Mesenchymal stem cell (in vitro differentiated cells and primary cell): Measurements from ENCODE around the gene KPNA6. TPM values are rescaled to one million over a fixed set of nuclear protein-coding genes. Genes with fewer than 3 reads are reported as not detected.

Experiments used
- DNase-seq: peaks from one replicate; pipeline ENCODE4 v3.0.0-alpha.2; 2013
- H2AFZ ChIP-seq: one replicate; pipeline ENCODE4 v1.6.1; 2013; ENCODE audit warnings: low read depth, mild to moderate bottlenecking, control low read depth, inconsistent platforms, low read length, moderate library complexity
- H2AK5ac ChIP-seq: 2 replicates; pipeline ENCODE4 v1.6.1; 2013; ENCODE audit warnings: low read length, moderate library complexity, mild to moderate bottlenecking, inconsistent platforms; ENCODE audit not compliant: severe bottlenecking
- H2BK120ac ChIP-seq: one replicate; pipeline ENCODE4 v1.6.1; 2013; ENCODE audit warnings: low read depth, mild to moderate bottlenecking, inconsistent platforms, low read length, moderate library complexity
- H2BK12ac ChIP-seq, 2 experiments: one replicate each; pipeline ENCODE4 v1.6.1; 2013; ENCODE audit warnings: inconsistent platforms in 2 of 2, low read length in 2 of 2, mild to moderate bottlenecking in 2 of 2, moderate library complexity in 2 of 2, control low read depth in 1 of 2
- H2BK15ac ChIP-seq: one replicate; pipeline ENCODE4 v1.6.1; 2013; ENCODE audit warnings: mild to moderate bottlenecking, low read depth, inconsistent platforms; ENCODE audit not compliant: poor library complexity, severe bottlenecking
- H2BK5ac ChIP-seq: 2 replicates; pipeline ENCODE4 v1.6.1; 2013; ENCODE audit warnings: low read depth, mild to moderate bottlenecking, low read length, control low read depth, inconsistent platforms; ENCODE audit not compliant: poor library complexity, severe bottlenecking
- H3K14ac ChIP-seq, 2 experiments: one replicate each; pipeline ENCODE4 v1.6.1; 2013; ENCODE audit warnings: inconsistent platforms in 2 of 2, low read length in 2 of 2, control low read depth in 1 of 2, mild to moderate bottlenecking in 1 of 2, moderate library complexity in 1 of 2
- H3K18ac ChIP-seq, 2 experiments: one replicate each; pipeline ENCODE4 v1.6.1; 2013; ENCODE audit warnings: inconsistent platforms in 2 of 2, low read length in 2 of 2, control low read depth in 1 of 2, low read depth in 1 of 2, mild to moderate bottlenecking in 1 of 2
- H3K23ac ChIP-seq, 2 experiments: one replicate each; pipeline ENCODE4 v1.6.1; 2013; ENCODE audit warnings: inconsistent platforms in 2 of 2, low read length in 2 of 2, mild to moderate bottlenecking in 2 of 2, moderate library complexity in 2 of 2, control low read depth in 1 of 2
- H3K27ac ChIP-seq: 2 replicates; pipeline ENCODE4 v1.5.1; 2013; ENCODE audit warnings: mild to moderate bottlenecking, moderate library complexity, low read length, control low read depth, inconsistent platforms; ENCODE audit not compliant: poor library complexity, severe bottlenecking
- H3K27me3 ChIP-seq, 2 experiments: 2 replicates each; pipeline versions ENCODE4 v1.6.1 to v1.7.0; 2013; ENCODE audit warnings: low read length in 2 of 2, mild to moderate bottlenecking in 2 of 2, moderate library complexity in 2 of 2, control low read depth in 1 of 2, inconsistent platforms in 1 of 2; ENCODE audit not compliant: control insufficient read depth in 1 of 2, insufficient read depth in 1 of 2
- H3K36me3 ChIP-seq, 2 experiments: 2 replicates each; pipeline versions ENCODE4 v1.6.1 to v1.7.0; 2013; ENCODE audit warnings: low read length in 2 of 2, control low read depth in 1 of 2, inconsistent platforms in 1 of 2, low read depth in 1 of 2, mild to moderate bottlenecking in 1 of 2; ENCODE audit not compliant: insufficient read depth in 2 of 2, control insufficient read depth in 1 of 2
- H3K4ac ChIP-seq, 2 experiments: one replicate each; pipeline ENCODE4 v1.6.1; 2013; ENCODE audit warnings: inconsistent platforms in 2 of 2, low read length in 2 of 2, mild to moderate bottlenecking in 2 of 2, moderate library complexity in 2 of 2, control low read depth in 1 of 2, low read depth in 1 of 2
- H3K4me1 ChIP-seq: 2 replicates; pipeline ENCODE4 v1.6.1; 2013; ENCODE audit warnings: low read depth, low read length, control low read depth; ENCODE audit not compliant: control insufficient read depth, insufficient read depth
- H3K4me2 ChIP-seq: 2 replicates; pipeline ENCODE4 v1.6.1; 2013; ENCODE audit warnings: low read length, mild to moderate bottlenecking, inconsistent platforms; ENCODE audit not compliant: poor library complexity, severe bottlenecking
- H3K4me3 ChIP-seq, 2 experiments: 2 replicates each; pipeline versions ENCODE4 v1.5.1 to v1.7.0; 2013; ENCODE audit warnings: low read length in 2 of 2, mild to moderate bottlenecking in 2 of 2, control low read depth in 1 of 2, low read depth in 1 of 2; ENCODE audit not compliant: insufficient read depth in 1 of 2
- H3K79me1 ChIP-seq: replicated peaks from 2 replicates; pipeline ENCODE4 v1.6.1; 2013; ENCODE audit warnings: mild to moderate bottlenecking, control low read depth, low read length, inconsistent platforms; ENCODE audit not compliant: poor library complexity, severe bottlenecking
- H3K9ac ChIP-seq: 2 replicates; pipeline ENCODE4 v1.7.0; 2013; ENCODE audit warnings: mild to moderate bottlenecking, low read length, moderate library complexity
- H3K9me3 ChIP-seq: 2 replicates; pipeline ENCODE4 v1.7.0; 2013; ENCODE audit warnings: mild to moderate bottlenecking, low read length; ENCODE audit not compliant: control insufficient read depth
- H4K8ac ChIP-seq: one replicate; pipeline ENCODE4 v1.6.1; 2013; ENCODE audit warnings: inconsistent platforms, mild to moderate bottlenecking, low read length, moderate library complexity
- H4K91ac ChIP-seq: one replicate; pipeline ENCODE4 v1.6.1; 2013; ENCODE audit warnings: mild to moderate bottlenecking, low read length, inconsistent platforms
- WGBS: methylation state at CpG from one replicate; pipeline ENCODE4 v1.1.7; 2013; ENCODE audit warnings: mixed read lengths; 5-methylcytosine and 5-hydroxymethylcytosine counted together
- polyA plus RNA-seq, 2 experiments: library from polyadenylated mRNA; stranded (reverse); fragments of 200-250 nt; gene quantifications; one replicate each; pipeline ENCODE4 v1.2.3, GENCODE V29; 2013

Gene KPNA6
- 30.2 TPM for polyA plus RNA-seq (2013, experiment 1 of 2)
- 28.7 TPM for polyA plus RNA-seq (2013, experiment 2 of 2)

DNA sequence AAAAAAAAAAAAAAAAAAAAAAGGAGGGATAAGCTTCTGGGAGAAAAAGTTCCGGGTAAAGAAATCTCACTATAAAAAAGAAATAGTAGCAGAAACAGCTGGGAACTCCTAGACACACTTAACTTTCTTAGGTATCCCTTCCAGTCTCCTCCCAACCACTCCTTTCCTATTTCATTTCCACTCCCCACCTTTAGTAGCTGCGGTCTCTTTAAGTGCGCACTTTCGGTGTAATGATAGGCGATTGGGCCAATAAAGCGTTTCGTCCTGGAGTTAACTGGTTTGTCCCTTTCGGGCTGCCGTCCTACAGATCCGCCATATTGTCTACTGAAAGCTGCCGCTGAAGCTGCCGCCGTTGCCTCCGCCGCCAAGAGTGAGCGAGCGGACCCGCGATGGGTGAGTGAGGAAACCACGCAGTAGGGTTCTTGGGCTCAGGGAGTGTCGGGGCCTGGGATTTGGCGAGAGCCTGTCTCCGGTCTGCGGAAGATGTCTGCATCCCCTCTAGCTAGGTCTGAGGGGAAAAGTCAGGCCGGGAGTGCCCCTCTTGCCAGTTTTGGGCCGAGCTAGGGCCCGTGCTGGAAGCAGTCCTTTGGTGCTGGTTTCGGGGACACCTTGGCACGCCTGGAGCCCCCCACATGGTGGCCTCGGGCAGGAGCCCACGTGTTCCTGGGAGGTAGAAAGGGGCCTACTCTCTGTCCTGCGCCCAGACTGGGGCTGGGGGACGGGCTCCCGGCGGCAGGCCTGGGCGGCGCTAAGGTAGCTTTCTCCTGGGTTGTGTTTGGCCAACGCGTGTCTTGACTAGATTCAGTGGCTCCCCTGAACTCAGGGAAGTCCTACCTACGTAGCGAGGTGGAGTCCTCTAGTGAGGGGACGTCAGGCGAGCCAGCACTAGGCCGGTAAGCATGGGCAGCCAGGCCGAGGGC is at the start of gene KPNA6:
KPNA6 (plus strand) TSS at position 315 of the 920 bp plus-strand sequence; CDS start at position 390, 75 bp downstream.
- H4K8ac ChIP-seq, result no peak within 1 kb of the TSS
- H3K18ac ChIP-seq, result peak within 1 kb of the TSS; percentile 25 to 86
- under 1% methylated on average over 44 of the region's 45 CpGs for WGBS
- no peaks in the 10 kb centered on the region for H3K4me1 ChIP-seq
- DNase-seq, result peak; percentile 98
- no peak within 1 kb of the TSS for H2BK5ac ChIP-seq
- peak within 1 kb of the TSS; percentile 8 for H4K91ac ChIP-seq
- peak within 1 kb of the TSS; percentile 60 for H2AFZ ChIP-seq
- H2AK5ac ChIP-seq, result peak within 1 kb of the TSS; percentile 9
- H2BK12ac ChIP-seq, result peak within 1 kb of the TSS in 1 of 2 experiments; percentile 70
- H3K4me3 ChIP-seq, result peak within 1 kb of the TSS; percentile 76 to 88
- H2BK120ac ChIP-seq, result peak within 1 kb of the TSS; percentile 12
- no peaks in the 10 kb centered on the region for H3K9me3 ChIP-seq
- peaks cover 0 to 5% of the 10 kb centered on the region in 2 experiments for H3K36me3 ChIP-seq
- H3K9ac ChIP-seq, result peak within 1 kb of the TSS; percentile 99
- H3K27ac ChIP-seq, result peak within 1 kb of the TSS; percentile 96
- H3K79me1 ChIP-seq, result no peaks in the 10 kb centered on the region
- H3K27me3 ChIP-seq, result no peaks in the 10 kb centered on the region
- peak within 1 kb of the TSS in 1 of 2 experiments; percentile 92 for H3K23ac ChIP-seq
- H3K14ac ChIP-seq, result peak within 1 kb of the TSS in 1 of 2 experiments; percentile 87
- H2BK15ac ChIP-seq, result no peak within 1 kb of the TSS
- H3K4ac ChIP-seq, result peak within 1 kb of the TSS; percentile 77 to 83
- peak within 1 kb of the TSS; percentile 72 for H3K4me2 ChIP-seq

- DNase-seq, result no peak
- Histone ChIP-seq H3K18ac (no peak overlapping the region), H3K4me2 (no peak overlapping the region), H3K27me3 (no peaks in the 10 kb centered on the region), H3K9ac (no peak overlapping the region), H3K14ac (no peak overlapping the region), H3K27ac (peak overlapping the region; percentile 2), H3K23ac (no peak overlapping the region), H4K8ac (no peak overlapping the region), H3K79me1 (peaks cover 29% of the 10 kb centered on the region), H2BK15ac (no peak overlapping the region), H2BK120ac (no peak overlapping the region), H2BK12ac (no peak overlapping the region), H2AK5ac (no peak overlapping the region), H4K91ac (no peak overlapping the region), H2BK5ac (no peak overlapping the region), H3K36me3 (peaks cover 62 to 75% of the 10 kb centered on the region in 2 experiments), H3K4me1 (peaks cover 10% of the 10 kb centered on the region), H2AFZ (no peak overlapping the region), H3K4me3 (no peak overlapping the region), H3K9me3 (no peaks in the 10 kb centered on the region), H3K4ac (no peak overlapping the region)
Observed at GRCh38 chr1:32060914-32061313, 46.9 kb upstream of the KPNA6 start.

- no peak overlapping the region for H4K91ac ChIP-seq
- H3K4ac ChIP-seq, result no peak overlapping the region
Observed at GRCh38 chr1:32062867-32063230, 45.0 kb upstream of the KPNA6 start.

DNA sequence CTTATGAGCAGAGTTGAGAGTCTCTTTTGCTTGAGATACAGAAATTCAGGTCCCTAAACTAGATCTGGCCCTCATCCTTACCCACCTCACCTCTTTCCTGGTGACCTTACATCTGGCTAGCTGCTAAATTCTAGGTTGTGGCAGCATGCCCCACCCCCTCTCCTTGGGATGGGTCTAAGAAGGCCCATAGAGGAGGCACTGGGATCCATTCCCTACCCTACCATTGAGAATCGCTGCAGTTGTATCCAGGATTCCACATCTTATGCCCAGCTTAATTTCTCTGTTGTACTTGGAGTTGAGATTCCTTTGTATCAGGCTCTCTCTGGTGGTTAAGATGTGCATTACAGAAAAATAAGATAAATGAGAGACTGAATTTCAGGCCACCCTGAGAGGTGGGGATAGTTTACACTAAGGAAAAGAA is 44.6 kb upstream of the KPNA6 start:
- Histone ChIP-seq H3K4ac (no peak overlapping the region), H2AFZ (no peak overlapping the region), H2BK12ac (peak overlapping the region in 1 of 2 experiments; percentile 33), H4K91ac (peak overlapping the region; percentile 47), H3K18ac (no peak overlapping the region), H2AK5ac (peak overlapping the region; percentile 88), H3K36me3 (peaks cover 47 to 57% of the 10 kb centered on the region in 2 experiments), H2BK5ac (no peak overlapping the region), H2BK15ac (no peak overlapping the region), H4K8ac (no peak overlapping the region), H3K4me3 (no peak overlapping the region), H3K79me1 (peaks cover 13% of the 10 kb centered on the region), H2BK120ac (no peak overlapping the region), H3K27me3 (no peaks in the 10 kb centered on the region), H3K9me3 (no peaks in the 10 kb centered on the region), H3K23ac (no peak overlapping the region), H3K14ac (no peak overlapping the region), H3K9ac (peak overlapping the region; percentile 66), H3K4me2 (no peak overlapping the region), H3K4me1 (peaks cover 19% of the 10 kb centered on the region), H3K27ac (peak overlapping the region; percentile 83)
- WGBS, result no CpG with 5 or more reads among the region's 1 CpG
- DNase-seq, result peak; percentile 78

More at GRCh38 chr1:32062867-32063230, 45.0 kb upstream of the KPNA6 start:
- Histone ChIP-seq H2BK120ac (no peak overlapping the region), H3K14ac (no peak overlapping the region), H2BK15ac (no peak overlapping the region), H2AK5ac (peak overlapping the region; percentile 88), H3K4me2 (peak overlapping the region; percentile 36), H3K18ac (peak overlapping the region in 1 of 2 experiments; percentile 83), H3K23ac (no peak overlapping the region), H3K4me3 (no peak overlapping the region), H3K27ac (peak overlapping the region; percentile 83), H3K9ac (peak overlapping the region; percentile 66), H4K8ac (no peak overlapping the region), H3K79me1 (peaks cover 18% of the 10 kb centered on the region), H2BK12ac (peak overlapping the region; percentile 37 to 49), H3K27me3 (no peaks in the 10 kb centered on the region), H3K4me1 (peaks cover 16% of the 10 kb centered on the region), H2AFZ (no peak overlapping the region), H3K9me3 (no peaks in the 10 kb centered on the region), H3K36me3 (peaks cover 51 to 61% of the 10 kb centered on the region in 2 experiments), H2BK5ac (no peak overlapping the region)
- no CpG with 5 or more reads among the region's 4 CpGs for WGBS
- peak; percentile 24 for DNase-seq
